WTC11 (cell line): ENCODE data around the gene ADGRF5. TPM values are rescaled to one million over a fixed set of nuclear protein-coding genes. Genes with fewer than 3 reads are reported as not detected.

Experiments used
- ATAC-seq: fragments of 200-7000 bp; cut with Tn5 transposase; 2 replicates; pipeline ENCODE4 v1.10.0; 2021; ENCODE audit warnings: mild to moderate bottlenecking, moderate library complexity
- CTCF ChIA-PET: fragments of 300-600 bp; sonication (Branson Sonifier 250); formaldehyde crosslinking; loops from one replicate; lab custom pipeline; 2021; ENCODE audit warnings: antibody characterized with exemption; lab: Charles Lee
- POLR2A ChIA-PET: fragments of 350-600 bp; sonication (Branson Sonifier 250); formaldehyde crosslinking; loops from one replicate; lab custom pipeline; 2021; ENCODE audit warnings: antibody characterized with exemption; lab: Charles Lee
- DNase-seq: peaks from one replicate; pipeline ENCODE4 v3.0.0; 2021; ENCODE audit warnings: low spot score
- H3K27ac Mint-ChIP-seq: 2 replicates; pipeline ENCODE4 v1.8.0; 2021; ENCODE audit warnings: mixed read lengths
- H3K27me3 Mint-ChIP-seq: 2 replicates; pipeline ENCODE4 v1.8.0; 2021; ENCODE audit warnings: low read depth, mild to moderate bottlenecking, moderate library complexity, mixed read lengths
- H3K36me3 Mint-ChIP-seq: 2 replicates; pipeline ENCODE4 v1.8.0; 2021; ENCODE audit warnings: mixed read lengths
- H3K4me1 Mint-ChIP-seq: 2 replicates; pipeline ENCODE4 v1.8.0; 2022; ENCODE audit warnings: mixed read lengths
- H3K4me3 Mint-ChIP-seq: 2 replicates; pipeline ENCODE4 v1.8.0; 2021; ENCODE audit warnings: mild to moderate bottlenecking, moderate library complexity, mixed read lengths
- H3K9me3 Mint-ChIP-seq: 2 replicates; pipeline ENCODE4 v1.8.0; 2021; ENCODE audit warnings: mixed read lengths
- ATF6 ChIP-seq: sonication (generic); formaldehyde crosslinking; IDR thresholded peaks from 2 replicates; pipeline ENCODE4 v1.8.1; 2023; ENCODE audit warnings: mild to moderate bottlenecking, missing genetic modification reagents
- ERG ChIP-seq: fragments of 250-450 bp; sonication (Bioruptor Pico); IDR thresholded peaks from 2 replicates; pipeline ENCODE4 v1.8.0; 2021; ENCODE audit warnings: mild to moderate bottlenecking
- ESRRA ChIP-seq: sonication (generic); formaldehyde crosslinking; IDR thresholded peaks from 2 replicates; pipeline ENCODE4 v1.8.1; 2022; ENCODE audit warnings: mild to moderate bottlenecking, missing genetic modification reagents, borderline replicate concordance
- GABPB1 ChIP-seq: sonication (generic); formaldehyde crosslinking; IDR thresholded peaks from 2 replicates; pipeline ENCODE4 v1.8.1; 2023; ENCODE audit warnings: mild to moderate bottlenecking, missing genetic modification reagents
- JUN ChIP-seq: sonication (generic); formaldehyde crosslinking; IDR thresholded peaks from 2 replicates; pipeline ENCODE4 v1.8.0; 2023; ENCODE audit warnings: mild to moderate bottlenecking, missing genetic modification reagents
- PREB ChIP-seq: sonication (generic); formaldehyde crosslinking; IDR thresholded peaks from 2 replicates; pipeline ENCODE4 v1.8.1; 2022; ENCODE audit warnings: mild to moderate bottlenecking, missing genetic modification reagents, moderate library complexity, borderline replicate concordance
- PRRX2 ChIP-seq: fragments of 250-450 bp; sonication (Bioruptor Pico); IDR thresholded peaks from 2 replicates; pipeline ENCODE4 v1.8.0; 2021; ENCODE audit warnings: mild to moderate bottlenecking
- RELA ChIP-seq: sonication (generic); formaldehyde crosslinking; IDR thresholded peaks from 2 replicates; pipeline ENCODE4 v1.8.1; 2022; ENCODE audit warnings: missing genetic modification reagents, mild to moderate bottlenecking, borderline replicate concordance
- SOX15 ChIP-seq: fragments of 250-450 bp; sonication (Bioruptor Pico); IDR thresholded peaks from 2 replicates; pipeline ENCODE4 v1.9.0; 2021; ENCODE audit warnings: mild to moderate bottlenecking
- STAT6 ChIP-seq: sonication (generic); formaldehyde crosslinking; conservative IDR thresholded peaks from 2 replicates; pipeline ENCODE4 v1.8.1; 2023; ENCODE audit warnings: mild to moderate bottlenecking, low read depth, missing genetic modification reagents, moderate library complexity
- TEAD1 ChIP-seq: sonication (generic); formaldehyde crosslinking; IDR thresholded peaks from 2 replicates; pipeline ENCODE4 v1.8.0; 2022; ENCODE audit warnings: mild to moderate bottlenecking, missing genetic modification reagents
- TEAD4 ChIP-seq: sonication (generic); formaldehyde crosslinking; IDR thresholded peaks from 2 replicates; pipeline ENCODE4 v1.8.0; 2022; ENCODE audit warnings: mild to moderate bottlenecking, missing genetic modification reagents
- TP53 ChIP-seq: sonication (generic); formaldehyde crosslinking; IDR thresholded peaks from 2 replicates; pipeline ENCODE4 v1.8.1; 2023; ENCODE audit warnings: mild to moderate bottlenecking, missing genetic modification reagents
- ZBTB21 ChIP-seq: sonication (generic); formaldehyde crosslinking; IDR thresholded peaks from 2 replicates; pipeline ENCODE4 v1.8.1; 2023; ENCODE audit warnings: mild to moderate bottlenecking, missing genetic modification reagents, borderline replicate concordance
- ZMAT4 ChIP-seq: fragments of 250-450 bp; sonication (Bioruptor Pico); IDR thresholded peaks from 2 replicates; pipeline ENCODE4 v1.9.0; 2021; ENCODE audit warnings: mild to moderate bottlenecking
- ZNF317 ChIP-seq: sonication (generic); formaldehyde crosslinking; IDR thresholded peaks from 2 replicates; pipeline ENCODE4 v1.8.1; 2023; ENCODE audit warnings: low read depth, mild to moderate bottlenecking, moderate library complexity, missing genetic modification reagents, borderline replicate concordance
- ZNF425 ChIP-seq: fragments of 250-450 bp; sonication (Bioruptor Pico); conservative IDR thresholded peaks from 2 replicates; pipeline ENCODE4 v1.9.0; 2021; ENCODE audit warnings: mild to moderate bottlenecking
- ZNF532 ChIP-seq: fragments of 250-450 bp; sonication (Bioruptor Pico); IDR thresholded peaks from 2 replicates; pipeline ENCODE4 v1.9.0; 2021; ENCODE audit warnings: mild to moderate bottlenecking, borderline replicate concordance
- total RNA-seq: library from RNA; stranded (reverse); gene quantifications from 3 replicates; pipeline ENCODE4 v1.2.3, GENCODE V29; 2021

ADGRF5 gene
- total RNA-seq, 1 experiment from 2014 or later, result 0.24 TPM

GRCh38 chr6:46918806-46919205 lies 2.9 kb downstream of the ADGRF5 start (continued):
- TF ChIP-seq ERG (no peak), SOX15 (CRISPR knock-in tag) (no peak), ZNF425 (CRISPR knock-in tag) (no peak), STAT6 (CRISPR knock-in tag) (no peak), TEAD1 (no peak), ZNF532 (CRISPR knock-in tag) (no peak)
- TF ChIP-seq, all 79 proteins: peak for 0

- ATAC-seq (no peak), DNase-seq (no peak)
- Mint-ChIP-seq H3K4me1 (peaks cover 5% of the 10 kb centered on the region), H3K27ac (no peak overlapping the region), H3K27me3 (no peaks in the 10 kb centered on the region), H3K9me3 (no peaks in the 10 kb centered on the region), H3K36me3 (no peaks in the 10 kb centered on the region), H3K4me3 (no peak overlapping the region)
- no peak for TF ChIP-seq ZBTB21 (CRISPR knock-in tag)
- no peak for TF ChIP-seq PRRX2
- TF ChIP-seq ATF6 (CRISPR knock-in tag), result no peak
- CTCF ChIA-PET, result interaction anchor here (1.1 kb wide), 1 partner anchor 14 kb away, joined by 3 read pairs; no protein-coding TSS in a partner anchor
- POLR2A ChIA-PET, result no interaction called here
These were observed 4.7 kb downstream of the ADGRF5 start for GRCh38 chr6:46917002-46917545.

GRCh38 chr6:46915866-46916265 lies 5.9 kb downstream of the ADGRF5 start:
- ATAC-seq, result no peak
- H3K27ac Mint-ChIP-seq, result no peak overlapping the region
- no peaks in the 10 kb centered on the region for H3K36me3 Mint-ChIP-seq
- POLR2A ChIA-PET, result no interaction called here
- no peaks in the 10 kb centered on the region for H3K27me3 Mint-ChIP-seq
- no peak for DNase-seq
- no peak overlapping the region for H3K4me3 Mint-ChIP-seq
- no peaks in the 10 kb centered on the region for H3K9me3 Mint-ChIP-seq
- no peaks in the 10 kb centered on the region; the same call in 1 of the 2 replicates for H3K4me1 Mint-ChIP-seq
- CTCF ChIA-PET, result no interaction called here
- TF ChIP-seq GABPB1 (CRISPR knock-in tag) (no peak), ESRRA (CRISPR knock-in tag) (no peak), TEAD4 (CRISPR knock-in tag) (no peak), PREB (no peak), ZMAT4 (no peak), TP53 (no peak), JUN (CRISPR knock-in tag) (no peak), ZNF317 (CRISPR knock-in tag) (no peak), RELA (CRISPR knock-in tag) (no peak)
